GM23338 (cell line): Measurements from ENCODE around the gene DMBX1. TPM values are rescaled to one million over a fixed set of nuclear protein-coding genes. Genes with fewer than 3 reads are reported as not detected.

Experiments used
- ATAC-seq: fragments of 200-7000 bp; cut with Tn5 transposase; 3 replicates; pipeline ENCODE4 v1.9.1; 2020
- DNase-seq: peaks from one replicate; pipeline ENCODE4 v3.0.0-alpha.2; 2015; ENCODE audit warnings: low spot score
- H2AFZ ChIP-seq: fragments of 200-600 bp; sonication (generic); 2 replicates; pipeline ENCODE4 v1.8.0; 2016; ENCODE audit warnings: antibody characterized with exemption, mild to moderate bottlenecking, moderate library complexity
- H3F3A ChIP-seq: fragments of 200-600 bp; sonication (generic); replicated peaks from 2 replicates; pipeline ENCODE4 v1.8.0; 2017; ENCODE audit warnings: antibody characterized with exemption, mixed run types, low read depth
- H3K27ac ChIP-seq: fragments of 200-600 bp; sonication (generic); 2 replicates; pipeline ENCODE4 v1.6.1; 2016; ENCODE audit warnings: low read depth
- H3K27me3 ChIP-seq: fragments of 200-600 bp; sonication (generic); 2 replicates; pipeline ENCODE4 v1.8.0; 2016; ENCODE audit warnings: mild to moderate bottlenecking, mixed run types, moderate library complexity; ENCODE audit not compliant: insufficient read depth
- H3K36me3 ChIP-seq: fragments of 200-600 bp; sonication (generic); 2 replicates; pipeline ENCODE4 v1.8.0; 2016; ENCODE audit warnings: mild to moderate bottlenecking; ENCODE audit not compliant: insufficient read depth
- H3K4me1 ChIP-seq: fragments of 200-600 bp; sonication (generic); 2 replicates; pipeline ENCODE4 v1.8.0; 2016; ENCODE audit warnings: mild to moderate bottlenecking, moderate library complexity; ENCODE audit not compliant: insufficient read depth
- H3K4me2 ChIP-seq: fragments of 200-600 bp; sonication (generic); 2 replicates; pipeline ENCODE4 v1.7.1; 2017; ENCODE audit warnings: mixed run types
- H3K4me3 ChIP-seq: fragments of 200-600 bp; sonication (generic); 2 replicates; pipeline ENCODE4 v1.6.1; 2016; ENCODE audit warnings: mixed run types
- H3K79me2 ChIP-seq: fragments of 200-600 bp; sonication (generic); replicated peaks from 2 replicates; pipeline ENCODE4 v1.8.0; 2017; ENCODE audit warnings: mild to moderate bottlenecking; ENCODE audit not compliant: insufficient read depth
- H3K9me2 ChIP-seq: fragments of 200-600 bp; sonication (generic); 2 replicates; pipeline ENCODE4 v1.8.0; 2017; ENCODE audit not compliant: insufficient read depth
- H4K20me1 ChIP-seq: fragments of 200-600 bp; sonication (generic); replicated peaks from 2 replicates; pipeline ENCODE4 v1.8.0; 2017; ENCODE audit warnings: mild to moderate bottlenecking; ENCODE audit not compliant: insufficient read depth
- H3K27ac Mint-ChIP-seq: 2 replicates; pipeline ENCODE4 v1.8.0; 2020; ENCODE audit warnings: inconsistent platforms, mild to moderate bottlenecking, moderate library complexity, mixed read lengths
- H3K27me3 Mint-ChIP-seq: 3 replicates; pipeline ENCODE4 v1.8.0; 2022; ENCODE audit warnings: low read depth, mild to moderate bottlenecking, moderate library complexity, mixed read lengths, inconsistent platforms; ENCODE audit not compliant: insufficient read depth, poor library complexity
- H3K36me3 Mint-ChIP-seq: 3 replicates; pipeline ENCODE4 v1.8.0; 2021; ENCODE audit warnings: low read depth, mild to moderate bottlenecking, inconsistent platforms, moderate library complexity, mixed read lengths
- H3K4me1 Mint-ChIP-seq: 3 replicates; pipeline ENCODE4 v1.8.0; 2020; ENCODE audit warnings: mild to moderate bottlenecking, inconsistent platforms, mixed read lengths
- H3K4me3 Mint-ChIP-seq: 3 replicates; pipeline ENCODE4 v1.8.0; 2021; ENCODE audit warnings: moderate library complexity, mild to moderate bottlenecking, inconsistent platforms, mixed read lengths
- H3K9me3 Mint-ChIP-seq: 3 replicates; pipeline ENCODE4 v1.8.0; 2020; ENCODE audit warnings: moderate library complexity, mild to moderate bottlenecking, inconsistent platforms, mixed read lengths
- CTCF ChIP-seq, 2 experiments: fragments of 200-600 bp in 1 of 2; sonication (generic) in 1 of 2; conservative IDR thresholded peaks; 2 replicates each; pipeline versions ENCODE4 v1.5.1 to v1.6.1; 2016 to 2017; ENCODE audit warnings: antibody characterized with exemption in 2 of 2, low read depth in 2 of 2, mild to moderate bottlenecking in 2 of 2, moderate library complexity in 1 of 2
- EZH2phosphoT487 ChIP-seq: fragments of 200-600 bp; sonication (generic); IDR thresholded peaks from one replicate; pipeline ENCODE4 v1.8.1; 2018; ENCODE audit warnings: antibody characterized with exemption; ENCODE audit not compliant: unreplicated experiment
- NANOG ChIP-seq: IDR thresholded peaks from 2 replicates; pipeline ENCODE4 v1.6.1; 2016; ENCODE audit warnings: antibody characterized with exemption, borderline replicate concordance
- STAT1 ChIP-seq: IDR thresholded peaks from one replicate; pipeline ENCODE4 v1.6.1; 2016; ENCODE audit warnings: antibody characterized with exemption; ENCODE audit not compliant: unreplicated experiment
- ZNF331 ChIP-seq: fragments of 250-450 bp; sonication (Bioruptor Pico); IDR thresholded peaks from 2 replicates; pipeline ENCODE4 v1.5.0; 2020; ENCODE audit warnings: low read depth, mild to moderate bottlenecking, moderate library complexity
- ZNF462 ChIP-seq: fragments of 250-450 bp; sonication (Bioruptor Pico); IDR thresholded peaks from 2 replicates; pipeline ENCODE4 v1.5.0; 2020; ENCODE audit warnings: mild to moderate bottlenecking, moderate library complexity
- polyA plus RNA-seq: library from polyadenylated mRNA; unstranded; fragments of >200 nt; fragmentation: Nextera tagmentation; extraction: Ambion mirVana; gene quantifications from 2 replicates; pipeline ENCODE4 v1.2.1, GENCODE V29; 2016
- total RNA-seq: library from RNA; depleted of rRNA; stranded (reverse); fragments of >200 nt; shearing (Covaris generic); gene quantifications from 2 replicates; pipeline ENCODE4 v1.2.3, GENCODE V29; 2014

Gene DMBX1
- total and polyA plus RNA-seq, 2 experiments from 2014 or later = 0.11 TPM; not detected in 1

GRCh38 chr1:46528297-46528955 is 38.8 kb downstream of the DMBX1 start:
- Histone ChIP-seq H3K4me2 (no peak overlapping the region), H3K36me3 (no peaks in the 10 kb centered on the region), H3K27me3 (peaks cover 98% of the 10 kb centered on the region), H4K20me1 (no peaks in the 10 kb centered on the region; the same call in 1 of the 2 replicates), H3K27ac (no peak overlapping the region), H3K79me2 (no peaks in the 10 kb centered on the region), H2AFZ (no peak overlapping the region), H3K9me2 (no peaks in the 10 kb centered on the region), H3K4me3 (no peak overlapping the region), H3F3A (peaks cover 11% of the 10 kb centered on the region), H3K4me1 (peaks cover 35% of the 10 kb centered on the region)
- Mint-ChIP-seq H3K27me3 (peaks cover 78% of the 10 kb centered on the region), H3K36me3 (no peaks in the 10 kb centered on the region), H3K27ac (no peak overlapping the region), H3K4me1 (peaks cover 51% of the 10 kb centered on the region), H3K4me3 (no peak overlapping the region), H3K9me3 (no peaks in the 10 kb centered on the region)
- peak; percentile 13 for ATAC-seq
- DNase-seq = peak; percentile 72
- TF ChIP-seq STAT1 (no peak), EZH2phosphoT487 (no peak), CTCF (conservative IDR thresholded peaks at IDR 0.05; ENCODE audit: low read depth in 2 of 2) (peak; percentile 32 to 61), NANOG (no peak), ZNF331 (no peak), ZNF462 (CRISPR knock-in tag) (no peak)
